Uterus (tissue), 2 donors: ENCODE measurements around the gene PIP4K2A.

Experiments
- POLR2A ChIP-seq, 2 donors: fragments of 450-650 bp; IDR thresholded peaks; one replicate each; pipeline ENCODE4 v1.6.1; 2016; ENCODE audit warnings: antibody characterized with exemption in 2 of 2, mild to moderate bottlenecking in 1 of 2, moderate library complexity in 1 of 2
- TF ChIP-seq, protein P1 (sequence below), 4 experiments: fragments of 200-600 bp in 2 of 4; fragments of 450-650 bp in 2 of 4; sonication (generic) in 2 of 4; IDR thresholded peaks; one replicate each; pipeline ENCODE4 v1.5.1; 2016 to 2019; ENCODE audit warnings: antibody characterized with exemption in 4 of 4, mild to moderate bottlenecking in 2 of 4, moderate library complexity in 1 of 4

DNA sequence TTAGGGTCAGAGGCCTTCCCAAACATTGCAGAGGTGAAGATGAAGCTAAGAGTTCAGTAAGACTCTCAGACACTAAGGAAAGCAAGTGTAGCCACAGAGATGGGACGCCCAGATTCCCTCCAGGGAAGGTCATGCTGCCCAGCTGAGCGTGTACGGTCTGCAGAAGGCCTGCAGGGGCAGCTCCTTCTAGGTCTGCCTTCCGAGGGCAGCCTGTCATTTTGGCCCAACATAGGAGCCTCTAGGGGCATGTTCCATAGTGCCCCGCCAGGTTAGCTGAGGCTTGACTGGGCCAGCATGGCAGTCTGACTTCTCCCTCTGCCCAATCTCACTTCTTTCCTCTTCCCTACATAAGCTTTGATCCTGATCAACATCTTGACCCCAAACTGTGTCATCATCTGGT lies 130.7 kb downstream of the PIP4K2A start:
- TF ChIP-seq, protein P1, sequence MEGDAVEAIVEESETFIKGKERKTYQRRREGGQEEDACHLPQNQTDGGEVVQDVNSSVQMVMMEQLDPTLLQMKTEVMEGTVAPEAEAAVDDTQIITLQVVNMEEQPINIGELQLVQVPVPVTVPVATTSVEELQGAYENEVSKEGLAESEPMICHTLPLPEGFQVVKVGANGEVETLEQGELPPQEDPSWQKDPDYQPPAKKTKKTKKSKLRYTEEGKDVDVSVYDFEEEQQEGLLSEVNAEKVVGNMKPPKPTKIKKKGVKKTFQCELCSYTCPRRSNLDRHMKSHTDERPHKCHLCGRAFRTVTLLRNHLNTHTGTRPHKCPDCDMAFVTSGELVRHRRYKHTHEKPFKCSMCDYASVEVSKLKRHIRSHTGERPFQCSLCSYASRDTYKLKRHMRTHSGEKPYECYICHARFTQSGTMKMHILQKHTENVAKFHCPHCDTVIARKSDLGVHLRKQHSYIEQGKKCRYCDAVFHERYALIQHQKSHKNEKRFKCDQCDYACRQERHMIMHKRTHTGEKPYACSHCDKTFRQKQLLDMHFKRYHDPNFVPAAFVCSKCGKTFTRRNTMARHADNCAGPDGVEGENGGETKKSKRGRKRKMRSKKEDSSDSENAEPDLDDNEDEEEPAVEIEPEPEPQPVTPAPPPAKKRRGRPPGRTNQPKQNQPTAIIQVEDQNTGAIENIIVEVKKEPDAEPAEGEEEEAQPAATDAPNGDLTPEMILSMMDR (IDR thresholded peaks at IDR 0.05) = no peak
- TF ChIP-seq POLR2A (IDR thresholded peaks at IDR 0.05) = no peak
